ENCODE data around the gene SLC5A10. TPM values are rescaled to one million over a fixed set of nuclear protein-coding genes. Genes with fewer than 3 reads are reported as not detected.
A peak's percentile ranks its signal among the peaks of the same experiment; 100 is the strongest.

Gene SLC5A10
- polyA plus RNA-seq, 1 of the 3 experiments (the other 2 are of a cell fraction) = not detected

DNA sequence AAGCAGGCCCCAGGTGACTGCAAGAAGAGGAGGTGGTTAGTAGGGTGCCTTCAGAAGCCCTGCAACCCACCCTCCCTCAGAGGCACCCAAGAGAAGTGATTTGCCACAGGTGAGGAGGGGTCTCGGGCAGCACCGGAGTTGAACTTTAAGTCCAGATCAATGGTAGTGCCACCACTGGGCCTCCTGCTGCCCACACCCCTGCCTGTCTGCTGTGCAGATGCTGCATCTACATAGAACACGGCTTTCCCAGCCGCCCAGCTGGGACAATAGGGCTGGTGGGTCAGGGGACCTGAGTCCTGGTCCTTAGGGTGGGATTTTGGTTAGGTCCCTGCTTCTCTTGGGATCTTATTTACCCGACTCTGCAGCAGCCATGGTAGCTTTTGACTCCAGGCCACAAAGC is 70.2 kb downstream of the SLC5A10 start:
- H3K9me2 ChIP-seq = no peaks in the 10 kb centered on the region
- H3K4me2 ChIP-seq = no peak overlapping the region
- no peaks in the 10 kb centered on the region for H4K20me1 ChIP-seq (ENCODE audit: insufficient read depth)
- H3K4me1 ChIP-seq (ENCODE audit: control insufficient read depth in 1 of 2, insufficient read depth in 2 of 2, low read depth in 1 of 2, low read length in 1 of 2) = peaks cover 0 to 14% of the 10 kb centered on the region in 2 experiments; a peak in 1 of 4 replicates
- POLR2A ChIA-PET = interaction anchor here (1.1 kb wide), 2 partner anchors 58 to 61 kb away, joined by 3 read pairs; no protein-coding TSS in a partner anchor
- no peak overlapping the region; a peak in 1 of 4 replicates for H3K27ac ChIP-seq (ENCODE audit: low read depth in 2 of 2, low read length in 1 of 2)
- H3K9ac ChIP-seq = no peak overlapping the region
- CTCF ChIA-PET = interaction anchor here (3.6 kb wide), 1 partner anchor 62 kb away, joined by 26 read pairs; no protein-coding TSS in a partner anchor
- no peaks in the 10 kb centered on the region for H3K36me3 ChIP-seq (replicated peaks in 1 of 2; ENCODE audit: control insufficient read depth in 1 of 2, insufficient read depth in 2 of 2, low read length in 1 of 2)
- no peaks in the 10 kb centered on the region for H3K79me2 ChIP-seq (ENCODE audit: insufficient read depth)
- H2AFZ ChIP-seq (ENCODE audit: low read depth) = no peak overlapping the region
- TF ChIP-seq YY1 (IDR thresholded peaks at IDR 0.05; ENCODE audit: low read depth) = no peak
- TF ChIP-seq, protein P1, sequence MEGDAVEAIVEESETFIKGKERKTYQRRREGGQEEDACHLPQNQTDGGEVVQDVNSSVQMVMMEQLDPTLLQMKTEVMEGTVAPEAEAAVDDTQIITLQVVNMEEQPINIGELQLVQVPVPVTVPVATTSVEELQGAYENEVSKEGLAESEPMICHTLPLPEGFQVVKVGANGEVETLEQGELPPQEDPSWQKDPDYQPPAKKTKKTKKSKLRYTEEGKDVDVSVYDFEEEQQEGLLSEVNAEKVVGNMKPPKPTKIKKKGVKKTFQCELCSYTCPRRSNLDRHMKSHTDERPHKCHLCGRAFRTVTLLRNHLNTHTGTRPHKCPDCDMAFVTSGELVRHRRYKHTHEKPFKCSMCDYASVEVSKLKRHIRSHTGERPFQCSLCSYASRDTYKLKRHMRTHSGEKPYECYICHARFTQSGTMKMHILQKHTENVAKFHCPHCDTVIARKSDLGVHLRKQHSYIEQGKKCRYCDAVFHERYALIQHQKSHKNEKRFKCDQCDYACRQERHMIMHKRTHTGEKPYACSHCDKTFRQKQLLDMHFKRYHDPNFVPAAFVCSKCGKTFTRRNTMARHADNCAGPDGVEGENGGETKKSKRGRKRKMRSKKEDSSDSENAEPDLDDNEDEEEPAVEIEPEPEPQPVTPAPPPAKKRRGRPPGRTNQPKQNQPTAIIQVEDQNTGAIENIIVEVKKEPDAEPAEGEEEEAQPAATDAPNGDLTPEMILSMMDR (IDR thresholded peaks at IDR 0.05) = no peak
- no peak for TF ChIP-seq MXI1 (IDR thresholded peaks at IDR 0.05; ENCODE audit: low read depth, low read length)
- TF ChIP-seq GABPA (IDR thresholded peaks at IDR 0.05; ENCODE audit: low read depth) = no peak
- TF ChIP-seq NFIC (IDR thresholded peaks at IDR 0.05; ENCODE audit: borderline replicate concordance) = no peak
- no peak for TF ChIP-seq RXRA (IDR thresholded peaks at IDR 0.05; ENCODE audit: borderline replicate concordance, low read depth)
- no peak for TF ChIP-seq EP300 (IDR thresholded peaks at IDR 0.05; ENCODE audit: borderline replicate concordance in 1 of 2, low read depth in 1 of 2, low read length in 1 of 2)
- no peak for TF ChIP-seq TEAD4 (IDR thresholded peaks at IDR 0.05; ENCODE audit: borderline replicate concordance, insufficient read depth)
- TF ChIP-seq FOXJ3 (CRISPR knock-in tag; IDR thresholded peaks at IDR 0.05) = no peak
- TF ChIP-seq, protein P2, sequence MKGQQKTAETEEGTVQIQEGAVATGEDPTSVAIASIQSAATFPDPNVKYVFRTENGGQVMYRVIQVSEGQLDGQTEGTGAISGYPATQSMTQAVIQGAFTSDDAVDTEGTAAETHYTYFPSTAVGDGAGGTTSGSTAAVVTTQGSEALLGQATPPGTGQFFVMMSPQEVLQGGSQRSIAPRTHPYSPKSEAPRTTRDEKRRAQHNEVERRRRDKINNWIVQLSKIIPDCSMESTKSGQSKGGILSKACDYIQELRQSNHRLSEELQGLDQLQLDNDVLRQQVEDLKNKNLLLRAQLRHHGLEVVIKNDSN (IDR thresholded peaks at IDR 0.05; ENCODE audit: borderline replicate concordance, low read depth) = no peak
- TF ChIP-seq JUND (IDR thresholded peaks at IDR 0.05) = no peak
- no peak for TF ChIP-seq SMC3 (IDR thresholded peaks at IDR 0.05; ENCODE audit: low read depth, low read length)
- no peak for DNase-seq
- H3K27me3 ChIP-seq (ENCODE audit: insufficient read depth) = no peaks in the 10 kb centered on the region
- 75% methylated on average over 3 of the region's 5 CpGs for WGBS (ENCODE audit: low lambda C conversion rate)
- no peak overlapping the region for H3K4me3 ChIP-seq (ENCODE audit: low read depth in 2 of 2, low read length in 1 of 2)
- no peaks in the 10 kb centered on the region for H3K9me3 ChIP-seq
- H3F3A ChIP-seq (replicated peaks; ENCODE audit: insufficient read depth) = peaks cover 5% of the 10 kb centered on the region

DNA sequence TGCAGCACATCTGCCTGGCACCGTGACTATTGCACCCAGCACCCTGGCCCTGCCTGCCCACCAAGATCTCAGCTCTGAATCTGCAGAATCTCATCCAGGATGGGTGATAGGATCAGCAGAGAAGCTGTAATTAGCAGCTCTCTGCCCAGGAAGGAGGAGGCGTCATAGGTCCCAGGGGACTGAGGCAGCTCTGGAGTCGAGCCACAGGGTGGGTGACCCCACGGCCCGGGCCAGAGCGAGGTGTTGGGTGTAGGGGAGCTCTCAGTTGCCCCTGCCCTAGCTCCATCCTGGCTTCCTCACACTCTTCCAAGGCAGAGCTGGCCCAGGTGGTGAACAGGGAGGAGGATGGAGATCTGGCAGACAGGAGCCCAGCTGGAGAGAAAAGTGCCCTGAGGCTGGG is 70.8 kb downstream of the SLC5A10 start:
- Histone ChIP-seq H3K4me2 (no peak overlapping the region), H3K36me3 (replicated peaks in 1 of 2; ENCODE audit: control insufficient read depth in 1 of 2, insufficient read depth in 2 of 2, low read length in 1 of 2) (no peaks in the 10 kb centered on the region), H3K9ac (no peak overlapping the region), H4K20me1 (ENCODE audit: insufficient read depth) (no peaks in the 10 kb centered on the region), H3K9me3 (no peaks in the 10 kb centered on the region), H3K4me1 (ENCODE audit: control insufficient read depth in 1 of 2, insufficient read depth in 2 of 2, low read depth in 1 of 2, low read length in 1 of 2) (peaks cover 0 to 14% of the 10 kb centered on the region in 2 experiments; a peak in 1 of 4 replicates), H3K4me3 (ENCODE audit: low read depth in 2 of 2, low read length in 1 of 2) (no peak overlapping the region), H3K27ac (ENCODE audit: low read depth in 2 of 2, low read length in 1 of 2) (peak overlapping the region in 1 of 2 experiments; percentile 1; a peak in 1 of 4 replicates), H3K27me3 (ENCODE audit: insufficient read depth) (no peaks in the 10 kb centered on the region), H3F3A (replicated peaks; ENCODE audit: insufficient read depth) (peaks cover 5% of the 10 kb centered on the region), H3K9me2 (no peaks in the 10 kb centered on the region), H2AFZ (ENCODE audit: low read depth) (no peak overlapping the region), H3K79me2 (ENCODE audit: insufficient read depth) (no peaks in the 10 kb centered on the region)
- TF ChIP-seq SIN3A (IDR thresholded peaks at IDR 0.05; ENCODE audit: borderline replicate concordance, low read depth, low read length) = no peak
- TF ChIP-seq GATA2 (CRISPR knock-in tag; IDR thresholded peaks at IDR 0.05) = peak; percentile 64
- WGBS (ENCODE audit: low lambda C conversion rate) = 87% methylated on average over 5 of the region's 6 CpGs
- no peak for DNase-seq
- ChIA-PET CTCF (interaction anchor here (3.6 kb wide), 1 partner anchor 62 kb away, joined by 26 read pairs; no protein-coding TSS in a partner anchor), POLR2A (interaction anchor here (1.1 kb wide), 2 partner anchors 59 to 62 kb away, joined by 3 read pairs; no protein-coding TSS in a partner anchor)
